HepG2 (cell line): ENCODE data around the gene ABCC8. TPM values are rescaled to one million over a fixed set of nuclear protein-coding genes. Genes with fewer than 3 reads are reported as not detected.

Experiments used
- ATAC-seq: fragments of 200-7000 bp; cut with Tn5 transposase; 3 replicates; pipeline ENCODE4 v1.9.1; 2020; ENCODE audit warnings: mild to moderate bottlenecking, moderate library complexity
- BruUV-seq: library from RNA; stranded (reverse); fragments of 400-500 nt; replicated peaks from 2 replicates; lab custom pipeline; 2021; lab: Mats Ljungman, UMichigan
- CTCF ChIA-PET: fragments of 300-600 bp; formaldehyde crosslinking; extraction: SDS; loops from one replicate; lab custom pipeline; 2021; ENCODE audit warnings: low total read pairs, inconsistent platforms, low intra/inter-chr PET ratio; lab: Yijun Ruan, JAX
- POLR2A ChIA-PET: fragments of 350-600 bp; sonication (Branson Sonifier 250); formaldehyde crosslinking; loops from one replicate; lab custom pipeline; 2020; ENCODE audit warnings: antibody characterized with exemption, inconsistent platforms; lab: Yijun Ruan, JAX
- DNase-seq: peaks from one replicate; pipeline ENCODE4 v3.0.0-alpha.2; 2015; ENCODE audit warnings: low spot score
- FAIRE-seq: peaks from 3 replicates; lab custom pipeline; 2011; peaks lifted over from hg19 to GRCh38; lab: Jason Lieb, UNC
- H2AFZ ChIP-seq: one replicate; pipeline ENCODE4 v1.6.1; 2011; ENCODE audit warnings: low read length, inconsistent platforms
- H3K27ac ChIP-seq: fragments of 300-600 bp; 3 replicates; pipeline ENCODE4 v1.8.0; 2011; ENCODE audit warnings: mixed run types, mild to moderate bottlenecking, mixed read lengths, low read length, inconsistent platforms; ENCODE audit not compliant: insufficient read depth; ENCODE audit errors: extremely low read length
- H3K27me3 ChIP-seq, 2 experiments: fragments of 200-600 bp in 1 of 2; 2 replicates in 1 of 2; 3 replicates in 1 of 2; pipeline versions ENCODE4 v1.6.0 to v1.8.0; 2011; ENCODE audit warnings: low read length in 2 of 2, mild to moderate bottlenecking in 2 of 2, moderate library complexity in 2 of 2, inconsistent platforms in 1 of 2; ENCODE audit not compliant: insufficient read depth in 2 of 2, control insufficient read depth in 1 of 2
- H3K36me3 ChIP-seq, 2 experiments: fragments of 200-600 bp in 1 of 2; replicated peaks in 1 of 2; 2 replicates in 1 of 2; 3 replicates in 1 of 2; pipeline versions ENCODE4 v1.5.1 to v1.8.0; 2011; ENCODE audit warnings: low read length in 2 of 2, inconsistent platforms in 1 of 2; ENCODE audit not compliant: insufficient read depth in 2 of 2, control insufficient read depth in 1 of 2
- H3K4me1 ChIP-seq: 2 replicates; pipeline ENCODE4 v1.5.1; 2012; ENCODE audit warnings: low read length, inconsistent platforms; ENCODE audit not compliant: insufficient read depth
- H3K4me2 ChIP-seq: 2 replicates; pipeline ENCODE4 v1.6.0; 2011; ENCODE audit warnings: low read depth, low read length, inconsistent platforms
- H3K4me3 ChIP-seq, 3 experiments: fragments of 200-600 bp in 1 of 3; sonication (generic), shearing (Covaris generic) in 1 of 3; replicated peaks in 1 of 3; 2 replicates each; pipeline ENCODE4 v1.5.1; 2011 to 2016; ENCODE audit warnings: low read length in 3 of 3, inconsistent platforms in 2 of 3, low read depth in 2 of 3, mild to moderate bottlenecking in 2 of 3, control low read depth in 1 of 3, mixed read lengths in 1 of 3; ENCODE audit not compliant: insufficient read depth in 1 of 3
- H3K79me2 ChIP-seq: one replicate; pipeline ENCODE4 v1.6.1; 2011; ENCODE audit warnings: low read length, inconsistent platforms; ENCODE audit not compliant: insufficient read depth
- H3K9ac ChIP-seq: 2 replicates; pipeline ENCODE4 v1.6.0; 2011; ENCODE audit warnings: mild to moderate bottlenecking, low read depth, low read length, inconsistent platforms; ENCODE audit not compliant: insufficient read depth
- H3K9me3 ChIP-seq: 2 replicates; pipeline ENCODE4 v1.5.1; 2012; ENCODE audit warnings: mild to moderate bottlenecking, low read length
- H4K20me1 ChIP-seq: 2 replicates; pipeline ENCODE4 v1.6.0; 2011; ENCODE audit warnings: inconsistent platforms, mild to moderate bottlenecking, low read length, moderate library complexity; ENCODE audit not compliant: insufficient read depth
- ASH2L ChIP-seq: fragments of 300-600, 200-600 bp; sonication (generic); IDR thresholded peaks from 2 replicates; pipeline ENCODE4 v1.7.0; 2017; ENCODE audit warnings: low read depth, mild to moderate bottlenecking, moderate library complexity, mixed read lengths, low read length; ENCODE audit not compliant: insufficient read length
- EHMT2 ChIP-seq: fragments of 200-600 bp; sonication (generic); IDR thresholded peaks from 2 replicates; pipeline ENCODE4 v1.7.0; 2017; ENCODE audit warnings: antibody characterized with exemption, low read depth, low read length, borderline replicate concordance
- GATAD2A ChIP-seq: IDR thresholded peaks from 2 replicates; pipeline ENCODE4 v1.6.1; 2016
- HHEX ChIP-seq: IDR thresholded peaks from 2 replicates; pipeline ENCODE4 v1.6.1; 2016; ENCODE audit warnings: control low read depth
- HMGXB4 ChIP-seq, 2 experiments: sonication (generic) in 1 of 2; formaldehyde crosslinking in 1 of 2; IDR thresholded peaks; 2 replicates each; pipeline versions ENCODE4 v1.4.0 to v1.6.1; 2018 to 2020; ENCODE audit warnings: missing genetic modification reagents in 2 of 2, borderline replicate concordance in 1 of 2, low read depth in 1 of 2, mild to moderate bottlenecking in 1 of 2, missing biosample characterization in 1 of 2
- KAT8 ChIP-seq: IDR thresholded peaks from 2 replicates; pipeline ENCODE4 v1.6.1; 2016; ENCODE audit warnings: missing genetic modification reagents, missing compliant biosample characterization
- KDM5A ChIP-seq: fragments of 200-600 bp; sonication (generic); IDR thresholded peaks from 2 replicates; pipeline ENCODE4 v1.7.0; 2018; ENCODE audit warnings: antibody characterized with exemption, mild to moderate bottlenecking, low read length, borderline replicate concordance
- KLF6 ChIP-seq: IDR thresholded peaks from 2 replicates; pipeline ENCODE4 v1.8.0; 2016; ENCODE audit warnings: missing biosample characterization, missing genetic modification reagents
- NR2F6 ChIP-seq, 2 experiments: IDR thresholded peaks; 2 replicates each; pipeline ENCODE4 v1.6.1; 2016; ENCODE audit warnings: antibody characterized with exemption in 1 of 2, mild to moderate bottlenecking in 1 of 2
- PHF20 ChIP-seq: sonication (generic); formaldehyde crosslinking; IDR thresholded peaks from 2 replicates; pipeline ENCODE4 v1.5.0; 2020; ENCODE audit warnings: mild to moderate bottlenecking, missing genetic modification reagents
- RXRB ChIP-seq: IDR thresholded peaks from 2 replicates; pipeline ENCODE4 v1.6.1; 2016; ENCODE audit warnings: borderline replicate concordance, missing genetic modification reagents, missing compliant biosample characterization
- SAP130 ChIP-seq: IDR thresholded peaks from 2 replicates; pipeline ENCODE4 v1.6.1; 2016; ENCODE audit warnings: low read depth
- SP1 ChIP-seq, 2 experiments: fragments of 450-650 bp in 1 of 2; sonication (generic) in 1 of 2; formaldehyde crosslinking in 1 of 2; IDR thresholded peaks; 2 replicates each; pipeline versions ENCODE4 v1.4.0 to v1.6.1; 2016 to 2020; ENCODE audit warnings: missing genetic modification reagents in 1 of 2
- SSRP1 ChIP-seq: IDR thresholded peaks from 2 replicates; pipeline ENCODE4 v1.6.1; 2016; ENCODE audit warnings: control low read depth
- ZFP37 ChIP-seq: sonication (generic); formaldehyde crosslinking; IDR thresholded peaks from 2 replicates; pipeline ENCODE4 v1.4.0; 2020; ENCODE audit warnings: missing genetic modification reagents, borderline replicate concordance
- ZNF644 ChIP-seq: IDR thresholded peaks from 2 replicates; pipeline ENCODE4 v1.6.1; 2016; ENCODE audit warnings: low read depth
- ZNF773 ChIP-seq: sonication (generic); formaldehyde crosslinking; IDR thresholded peaks from 2 replicates; pipeline ENCODE4 v1.4.0; 2020; ENCODE audit warnings: missing genetic modification reagents, borderline replicate concordance
- WGBS: methylation state at CpG from one replicate; pipeline ENCODE4 v1.1.6; 2017; ENCODE audit warnings: low lambda C conversion rate; 5-methylcytosine and 5-hydroxymethylcytosine counted together
- in situ Hi-C: cut with HindIII; loops from 2 replicates; pipeline ENCODE4 v1.10.0; 2017; ENCODE audit warnings: low pct_unique_long_range_greater_than_20kb; ENCODE audit not compliant: extremely low pct_ligation_motif_present
- intact Hi-C: fragments of 100-400 bp; cut with micrococcal nuclease; formaldehyde crosslinking; loops from one replicate; pipeline ENCODE4 v1.10.0; 2022; ENCODE audit not compliant: unreplicated experiment
- polyA plus RNA-seq, 8 experiments: library from polyadenylated mRNA; depleted of rRNA in 3 of 8; stranded (reverse) in 7 of 8; unstranded in 1 of 8; fragments of >200 nt; fragmentation: Illumina TruSeq in 4 of 8; extraction: Trizol in 4 of 8; gene quantifications; 2 replicates each; pipeline versions ENCODE4 v1.2.1 to v1.2.3, GENCODE V29; 2011 to 2016; ENCODE audit warnings: low read depth in 4 of 8, missing spikeins in 1 of 8, mixed read lengths in 1 of 8; ENCODE audit not compliant: insufficient read depth in 1 of 8
- total RNA-seq, 5 experiments: library from RNA; depleted of rRNA; stranded (reverse); fragments of >200 nt; fragmentation: Illumina TruSeq; extraction: Trizol; gene quantifications; 2 replicates each; pipeline ENCODE4 v1.2.3, GENCODE V29; 2016; ENCODE audit warnings: low read depth in 1 of 5
- TF ChIP-seq, protein P1 (sequence below): sonication (generic); formaldehyde crosslinking; IDR thresholded peaks from 2 replicates; pipeline ENCODE4 v1.4.0; 2020; ENCODE audit warnings: missing genetic modification reagents
- TF ChIP-seq, protein P2 (sequence below): sonication (generic); formaldehyde crosslinking; IDR thresholded peaks from 2 replicates; pipeline ENCODE4 v1.5.0; 2020; ENCODE audit warnings: mild to moderate bottlenecking, low read depth, missing genetic modification reagents, borderline replicate concordance

ABCC8 gene
- total and polyA plus RNA-seq, 2 of the 13 experiments (the other 11 are each of a cell fraction or from before 2014, with no cell fraction given) = not detected

DNA sequence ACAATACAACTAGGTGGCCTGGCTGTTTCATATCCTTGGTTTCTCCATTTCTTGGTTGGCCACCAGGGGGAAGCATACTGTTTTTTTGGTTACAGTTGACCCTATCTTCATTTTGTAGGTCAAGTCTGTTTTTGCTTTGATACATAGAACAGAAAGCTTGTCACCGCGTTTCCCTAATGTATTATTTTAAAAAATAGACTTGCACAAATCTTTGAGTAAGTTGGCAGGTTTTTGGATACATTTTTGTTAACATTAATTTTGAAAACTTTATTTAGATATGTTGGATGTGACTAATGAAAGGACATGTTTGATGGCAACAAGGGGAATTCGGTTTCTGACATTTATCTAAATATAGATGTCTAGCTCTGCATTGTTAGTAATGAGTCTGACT lies 122.0 kb downstream of the ABCC8 start:
- BruUV-seq = no TSS peak
- Histone ChIP-seq H3K4me3 (peak overlapping the region in 2 of 3 experiments; percentile 73 to 76; a peak in 2 of 6 replicates), H3K36me3 (peaks cover 4 to 28% of the 10 kb centered on the region in 2 experiments), H3K27me3 (peaks cover 0 to 4% of the 10 kb centered on the region in 2 experiments; a peak in 2 of 5 replicates), H3K79me2 (peaks cover 49% of the 10 kb centered on the region), H3K4me2 (peak overlapping the region; percentile 99), H2AFZ (no peak overlapping the region), H3K27ac (no peak overlapping the region), H4K20me1 (no peaks in the 10 kb centered on the region; the same call in 1 of the 2 replicates), H3K9me3 (no peaks in the 10 kb centered on the region), H3K9ac (peak overlapping the region; percentile 82), H3K4me1 (peaks cover 49% of the 10 kb centered on the region)
- WGBS = 40% methylated on average over 3 of the region's 3 CpGs
- ChIA-PET POLR2A (interaction anchor here (0.8 to 3.2 kb wide), 3 partner anchors 26 to 177 kb away, joined by 3 to 13 read pairs (median 5); partner anchors contain the start of gene NUCB2), CTCF (interaction anchor here (1.2 to 1.3 kb wide), 2 partner anchors 124 to 150 kb away, joined by 3 read pairs; no protein-coding TSS in a partner anchor)
- intact Hi-C loops = loop anchor here (1.0 kb wide), 2 partner anchors 124 to 150 kb away; no protein-coding TSS in a partner anchor
- peak; percentile 76 for DNase-seq
- no peak for FAIRE-seq
- in situ Hi-C loops = loop anchor here (10.0 kb wide), 1 partner anchor 150 kb away; the partner anchor contains the start of gene PIK3C2A
- no peak for ATAC-seq
- TF ChIP-seq SP1 (IDR thresholded peaks at IDR 0.05) (no peak), SP1 (CRISPR knock-in tag; IDR thresholded peaks at IDR 0.05) (no peak), HMGXB4 (CRISPR knock-in tag; IDR thresholded peaks at IDR 0.05; ENCODE audit: borderline replicate concordance in 1 of 2, low read depth in 1 of 2) (peak in 1 of 2 experiments; percentile 70; a peak in 1 of 4 replicates), ASH2L (no peak), KDM5A (no peak), ZNF644 (CRISPR knock-in tag) (0 out of 2 replicates have a peak, but pooled peaks have one; percentile 36), KAT8 (CRISPR knock-in tag) (0 out of 2 replicates have a peak, but pooled peaks have one; percentile 19), SSRP1 (CRISPR knock-in tag) (no peak), SAP130 (CRISPR knock-in tag) (peak; percentile 38; the same call in 1 of the 2 replicates), PHF20 (CRISPR knock-in tag) (no peak), ZNF773 (CRISPR knock-in tag) (no peak), RXRB (CRISPR knock-in tag) (peak; percentile 74), KLF6 (CRISPR knock-in tag) (0 out of 2 replicates have a peak, but pooled peaks have one; percentile 9), HHEX (no peak), ZFP37 (CRISPR knock-in tag) (no peak), EHMT2 (0 out of 2 replicates have a peak, but pooled peaks have one; percentile 21), GATAD2A (peak; percentile 30; the same call in 1 of the 2 replicates), NR2F6 (IDR thresholded peaks at IDR 0.05) (peak; percentile 27; the same call in 1 of the 2 replicates), NR2F6 (CRISPR knock-in tag; IDR thresholded peaks at IDR 0.05) (peak; percentile 40; the same call in 1 of the 2 replicates)
- TF ChIP-seq, protein P1, sequence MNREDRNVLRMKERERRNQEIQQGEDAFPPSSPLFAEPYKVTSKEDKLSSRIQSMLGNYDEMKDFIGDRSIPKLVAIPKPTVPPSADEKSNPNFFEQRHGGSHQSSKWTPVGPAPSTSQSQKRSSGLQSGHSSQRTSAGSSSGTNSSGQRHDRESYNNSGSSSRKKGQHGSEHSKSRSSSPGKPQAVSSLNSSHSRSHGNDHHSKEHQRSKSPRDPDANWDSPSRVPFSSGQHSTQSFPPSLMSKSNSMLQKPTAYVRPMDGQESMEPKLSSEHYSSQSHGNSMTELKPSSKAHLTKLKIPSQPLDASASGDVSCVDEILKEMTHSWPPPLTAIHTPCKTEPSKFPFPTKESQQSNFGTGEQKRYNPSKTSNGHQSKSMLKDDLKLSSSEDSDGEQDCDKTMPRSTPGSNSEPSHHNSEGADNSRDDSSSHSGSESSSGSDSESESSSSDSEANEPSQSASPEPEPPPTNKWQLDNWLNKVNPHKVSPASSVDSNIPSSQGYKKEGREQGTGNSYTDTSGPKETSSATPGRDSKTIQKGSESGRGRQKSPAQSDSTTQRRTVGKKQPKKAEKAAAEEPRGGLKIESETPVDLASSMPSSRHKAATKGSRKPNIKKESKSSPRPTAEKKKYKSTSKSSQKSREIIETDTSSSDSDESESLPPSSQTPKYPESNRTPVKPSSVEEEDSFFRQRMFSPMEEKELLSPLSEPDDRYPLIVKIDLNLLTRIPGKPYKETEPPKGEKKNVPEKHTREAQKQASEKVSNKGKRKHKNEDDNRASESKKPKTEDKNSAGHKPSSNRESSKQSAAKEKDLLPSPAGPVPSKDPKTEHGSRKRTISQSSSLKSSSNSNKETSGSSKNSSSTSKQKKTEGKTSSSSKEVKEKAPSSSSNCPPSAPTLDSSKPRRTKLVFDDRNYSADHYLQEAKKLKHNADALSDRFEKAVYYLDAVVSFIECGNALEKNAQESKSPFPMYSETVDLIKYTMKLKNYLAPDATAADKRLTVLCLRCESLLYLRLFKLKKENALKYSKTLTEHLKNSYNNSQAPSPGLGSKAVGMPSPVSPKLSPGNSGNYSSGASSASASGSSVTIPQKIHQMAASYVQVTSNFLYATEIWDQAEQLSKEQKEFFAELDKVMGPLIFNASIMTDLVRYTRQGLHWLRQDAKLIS (CRISPR knock-in tag) = no peak
- TF ChIP-seq, protein P2, sequence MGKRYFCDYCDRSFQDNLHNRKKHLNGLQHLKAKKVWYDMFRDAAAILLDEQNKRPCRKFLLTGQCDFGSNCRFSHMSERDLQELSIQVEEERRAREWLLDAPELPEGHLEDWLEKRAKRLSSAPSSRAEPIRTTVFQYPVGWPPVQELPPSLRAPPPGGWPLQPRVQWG (CRISPR knock-in tag) = no peak
